GM18861 (cell line): Measurements from ENCODE around the gene CDAN1.

Experiments
- ATAC-seq: cut with Tn5 transposase; IDR thresholded peaks from one replicate; pipeline ENCODE4 v1.9.1; 2021; ENCODE audit not compliant: unreplicated experiment

CDAN1 gene

GRCh38 chr15:42735382-42736165, 1.4 kb downstream of the CDAN1 start:
- ATAC-seq, result no peak

GRCh38 chr15:42734076-42734672, 2.8 kb downstream of the CDAN1 start:
- no peak for ATAC-seq

GRCh38 chr15:42733027-42733426, 3.9 kb downstream of the CDAN1 start:
- no peak for ATAC-seq

GRCh38 chr15:42732095-42732827, 4.7 kb downstream of the CDAN1 start:
- ATAC-seq, result no peak

GRCh38 chr15:42731461-42731860, 5.5 kb downstream of the CDAN1 start:
- no peak for ATAC-seq

GRCh38 chr15:42730536-42730935, 6.4 kb downstream of the CDAN1 start:
- no peak for ATAC-seq

- ATAC-seq, result no peak
Measured at GRCh38 chr15:42730135-42730534, 6.8 kb downstream of the CDAN1 start.

- no peak for ATAC-seq
Measured at GRCh38 chr15:42729409-42729808, 7.5 kb downstream of the CDAN1 start.

- no peak for ATAC-seq
Measured at GRCh38 chr15:42728972-42729371, 8.0 kb downstream of the CDAN1 start.

- ATAC-seq, result no peak
Measured at GRCh38 chr15:42728560-42728959, 8.4 kb downstream of the CDAN1 start.

- no peak for ATAC-seq
Measured at GRCh38 chr15:42727750-42728381, 9.1 kb downstream of the CDAN1 start.

GRCh38 chr15:42726114-42726513, 10.8 kb downstream of the CDAN1 start:
- no peak for ATAC-seq

GRCh38 chr15:42725331-42725903, 11.5 kb downstream of the CDAN1 start:
- no peak for ATAC-seq

GRCh38 chr15:42724276-42724675, 12.7 kb downstream of the CDAN1 start:
- ATAC-seq, result no peak

- no peak for ATAC-seq
Measured at GRCh38 chr15:42723068-42723467, 13.9 kb downstream of the CDAN1 start.

- no peak for ATAC-seq
Measured at GRCh38 chr15:42721916-42722315, 15.0 kb downstream of the CDAN1 start.

- no peak for ATAC-seq
Measured at GRCh38 chr15:42721016-42721415, 15.9 kb downstream of the CDAN1 start.

- ATAC-seq, result no peak
Measured at GRCh38 chr15:42720071-42720470, 16.9 kb downstream of the CDAN1 start.

- ATAC-seq, result no peak
Measured at GRCh38 chr15:42719043-42719442, 17.9 kb downstream of the CDAN1 start.

GRCh38 chr15:42716626-42717025, 20.3 kb downstream of the CDAN1 start:
- ATAC-seq, result no peak

GRCh38 chr15:42716125-42716524, 20.8 kb downstream of the CDAN1 start:
- no peak for ATAC-seq
